Upper lobe of left lung (tissue), 6 donors: ENCODE results near the gene NXPH2. TPM values are rescaled to one million over a fixed set of nuclear protein-coding genes. Genes with fewer than 3 reads are reported as not detected.
A peak's percentile ranks its signal among the peaks of the same experiment; 100 is the strongest.

ENCODE experiments used
- ATAC-seq, 2 donors: fragments of 200-7000 bp; cut with Tn5 transposase; one replicate each; pipeline ENCODE4 v1.9.1; 2022; ENCODE audit warnings: mild to moderate bottlenecking in 2 of 2, moderate library complexity in 2 of 2; ENCODE audit not compliant: low FRiP score in 2 of 2
- DNase-seq, 2 donors: peaks; one replicate each; pipeline ENCODE4 v3.0.0-alpha.2; 2019 to 2020
- H3K27ac ChIP-seq, 4 donors: fragments of 200-600 bp; sonication (generic); one replicate each; pipeline ENCODE4 v1.5.1; 2016 to 2019
- H3K27me3 ChIP-seq, 4 donors: fragments of 200-600 bp; sonication (generic); one replicate each; pipeline ENCODE4 v1.5.1; 2017 to 2019
- H3K36me3 ChIP-seq, 4 donors: fragments of 200-600 bp; sonication (generic); one replicate each; pipeline ENCODE4 v1.5.1; 2016 to 2019
- H3K4me1 ChIP-seq, 4 donors: fragments of 200-600 bp; sonication (generic); one replicate each; pipeline ENCODE4 v1.5.1; 2018 to 2019
- H3K4me3 ChIP-seq, 4 donors: fragments of 200-600 bp; sonication (generic); one replicate each; pipeline ENCODE4 v1.5.1; 2017 to 2019; ENCODE audit warnings: mild to moderate bottlenecking in 2 of 4, moderate library complexity in 1 of 4
- H3K9me3 ChIP-seq, 4 donors: fragments of 200-600 bp; sonication (generic); one replicate each; pipeline ENCODE4 v1.5.1; 2018 to 2019
- EP300 ChIP-seq, 4 donors: sonication (generic); formaldehyde crosslinking; IDR thresholded peaks; one replicate each; pipeline ENCODE4 v1.5.1; 2017; ENCODE audit warnings: antibody characterized with exemption in 4 of 4, control low read depth in 2 of 4
- POLR2A ChIP-seq, 4 donors: fragments of 450-650 bp; IDR thresholded peaks; one replicate each; pipeline ENCODE4 v1.5.1; 2016 to 2017; ENCODE audit warnings: antibody characterized with exemption in 4 of 4, mild to moderate bottlenecking in 2 of 4
- POLR2AphosphoS5 ChIP-seq, 2 donors: sonication (generic); formaldehyde crosslinking; IDR thresholded peaks; one replicate each; pipeline ENCODE4 v1.5.1; 2017; ENCODE audit warnings: antibody characterized with exemption in 2 of 2
- WGBS, 2 donors: methylation state at CpG; one replicate each; pipeline ENCODE4 v1.1.5; 2017 to 2018; 5-methylcytosine and 5-hydroxymethylcytosine counted together
- total RNA-seq, 6 donors: library from RNA; depleted of rRNA in 4 of 6; stranded (reverse); fragments of >200 nt in 4 of 6; gene quantifications; one replicate each; pipeline versions ENCODE4 v1.1.0 to v1.2.1, GENCODE V29; 2016 to 2021
- TF ChIP-seq, protein P1 (sequence below), 6 experiments: fragments of 450-650 bp in 4 of 6; fragments of 200-600 bp in 2 of 6; sonication (generic) in 2 of 6; IDR thresholded peaks; one replicate each; pipeline ENCODE4 v1.5.1; 2016 to 2019; ENCODE audit warnings: antibody characterized with exemption in 6 of 6
- donor health status: DM: no; HTN: no; CAD: no; lungs with moderate emphysema.
- donor health status: DM: no; HTN: yes; CAD: no; lungs with severe emphysema.

The NXPH2 gene
- total RNA-seq, 6 donors from 2014 or later, result not detected

- no peaks in the 10 kb centered on the region for H3K36me3 ChIP-seq
- ATAC-seq, result no peak
- no peaks in the 10 kb centered on the region for H3K9me3 ChIP-seq
- no peaks in the 10 kb centered on the region for H3K27me3 ChIP-seq
- TF ChIP-seq, protein P1, sequence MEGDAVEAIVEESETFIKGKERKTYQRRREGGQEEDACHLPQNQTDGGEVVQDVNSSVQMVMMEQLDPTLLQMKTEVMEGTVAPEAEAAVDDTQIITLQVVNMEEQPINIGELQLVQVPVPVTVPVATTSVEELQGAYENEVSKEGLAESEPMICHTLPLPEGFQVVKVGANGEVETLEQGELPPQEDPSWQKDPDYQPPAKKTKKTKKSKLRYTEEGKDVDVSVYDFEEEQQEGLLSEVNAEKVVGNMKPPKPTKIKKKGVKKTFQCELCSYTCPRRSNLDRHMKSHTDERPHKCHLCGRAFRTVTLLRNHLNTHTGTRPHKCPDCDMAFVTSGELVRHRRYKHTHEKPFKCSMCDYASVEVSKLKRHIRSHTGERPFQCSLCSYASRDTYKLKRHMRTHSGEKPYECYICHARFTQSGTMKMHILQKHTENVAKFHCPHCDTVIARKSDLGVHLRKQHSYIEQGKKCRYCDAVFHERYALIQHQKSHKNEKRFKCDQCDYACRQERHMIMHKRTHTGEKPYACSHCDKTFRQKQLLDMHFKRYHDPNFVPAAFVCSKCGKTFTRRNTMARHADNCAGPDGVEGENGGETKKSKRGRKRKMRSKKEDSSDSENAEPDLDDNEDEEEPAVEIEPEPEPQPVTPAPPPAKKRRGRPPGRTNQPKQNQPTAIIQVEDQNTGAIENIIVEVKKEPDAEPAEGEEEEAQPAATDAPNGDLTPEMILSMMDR (IDR thresholded peaks at IDR 0.05), result no peak
- TF ChIP-seq EP300 (IDR thresholded peaks at IDR 0.05) (no peak), POLR2AphosphoS5 (IDR thresholded peaks at IDR 0.05) (no peak), POLR2A (IDR thresholded peaks at IDR 0.05) (no peak)
- 79 to 84% methylated on average over 2 of the region's 2 CpGs for WGBS, 2 donors
- H3K4me3 ChIP-seq, result no peak overlapping the region
- H3K4me1 ChIP-seq, result no peaks in the 10 kb centered on the region
- no peak for DNase-seq
- H3K27ac ChIP-seq, result no peak overlapping the region
These were observed 55.9 kb downstream of the NXPH2 start for GRCh38 chr2:138724327-138724726.

DNA sequence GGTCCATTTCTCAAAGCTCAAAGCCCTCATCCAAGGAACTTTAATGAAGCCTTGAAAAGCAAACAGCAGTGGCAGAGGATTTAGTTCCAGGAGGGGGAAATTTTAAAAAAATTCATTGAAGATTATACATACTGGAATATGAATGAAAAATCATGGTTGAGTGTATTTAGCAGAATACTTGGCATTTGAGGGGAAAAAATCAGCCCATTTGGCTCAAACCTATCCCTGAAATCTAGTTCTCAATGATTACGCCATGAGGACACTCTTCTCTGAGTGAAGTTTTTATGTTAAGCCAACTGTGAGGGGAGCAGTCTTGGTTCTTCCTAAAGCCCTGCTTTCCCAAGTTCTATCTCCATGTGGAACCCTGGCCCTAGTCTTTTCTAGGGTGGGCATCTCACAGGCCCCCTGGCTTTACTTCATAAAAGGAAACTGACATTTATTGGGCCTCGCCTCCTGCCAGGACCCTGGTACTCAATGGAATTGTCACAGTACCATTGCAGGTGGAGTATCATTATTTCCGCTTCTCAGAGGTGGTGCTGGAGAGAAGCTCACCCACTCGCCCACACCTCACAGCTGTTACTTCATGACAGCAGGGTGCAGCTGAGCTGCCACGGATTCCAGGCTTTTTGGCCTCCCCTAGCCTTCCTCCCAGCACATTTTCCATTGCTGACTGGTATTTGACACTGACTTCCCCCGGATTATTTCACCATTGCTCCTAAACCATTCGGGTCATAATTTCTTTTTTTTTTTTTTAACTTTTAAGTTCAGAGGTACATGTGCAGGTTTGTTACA lies 56.8 kb downstream of the NXPH2 start:
- no peak for ATAC-seq
- no peak for TF ChIP-seq POLR2A (IDR thresholded peaks at IDR 0.05)
- TF ChIP-seq, protein P1 (IDR thresholded peaks at IDR 0.05), result no peak
- TF ChIP-seq POLR2AphosphoS5 (IDR thresholded peaks at IDR 0.05), result no peak
- TF ChIP-seq EP300 (IDR thresholded peaks at IDR 0.05), result no peak

DNA sequence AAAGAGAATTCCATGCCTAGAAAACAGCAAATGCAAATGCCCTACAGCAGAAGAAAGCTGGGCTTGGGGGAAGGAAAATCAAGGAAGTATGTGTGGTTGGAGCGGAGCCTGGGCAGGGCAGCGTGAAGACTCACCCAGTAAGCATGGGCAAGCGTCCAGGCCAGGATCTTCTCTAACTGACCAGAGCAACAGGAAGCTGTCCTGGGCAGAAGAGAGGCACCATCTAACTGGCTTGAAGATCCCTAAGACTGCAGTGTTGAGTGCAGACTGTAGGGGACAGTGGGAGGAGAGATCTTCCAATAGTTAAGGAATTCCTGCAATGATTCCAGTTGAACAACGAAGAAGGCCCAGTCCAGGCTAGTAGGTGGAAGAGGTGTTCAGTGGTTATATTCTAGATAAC lies 57.9 kb downstream of the NXPH2 start:
- H3K27ac ChIP-seq, result no peak overlapping the region
- no peak for ATAC-seq
- H3K27me3 ChIP-seq, result no peaks in the 10 kb centered on the region
- TF ChIP-seq POLR2A (IDR thresholded peaks at IDR 0.05), result no peak
- TF ChIP-seq EP300 (IDR thresholded peaks at IDR 0.05), result no peak
- no peaks in the 10 kb centered on the region for H3K9me3 ChIP-seq
- no peaks in the 10 kb centered on the region for H3K36me3 ChIP-seq
- WGBS, 2 donors, result 76 to 78% methylated on average over 4 of the region's 4 CpGs
- DNase-seq, result no peak
- H3K4me3 ChIP-seq, result no peak overlapping the region
- no peaks in the 10 kb centered on the region for H3K4me1 ChIP-seq

More for the DNA sequence above, 56.8 kb downstream of the NXPH2 start:
- H3K4me1 ChIP-seq, result no peaks in the 10 kb centered on the region
- H3K9me3 ChIP-seq, result no peaks in the 10 kb centered on the region
- no peak overlapping the region for H3K27ac ChIP-seq
- no peaks in the 10 kb centered on the region for H3K27me3 ChIP-seq
- no peak overlapping the region for H3K4me3 ChIP-seq
- DNase-seq, result no peak
- 86 to 94% methylated on average over 7 of the region's 7 CpGs for WGBS, 2 donors
- no peaks in the 10 kb centered on the region for H3K36me3 ChIP-seq

- Histone ChIP-seq H3K27ac (no peak overlapping the region), H3K4me1 (no peaks in the 10 kb centered on the region), H3K9me3 (no peaks in the 10 kb centered on the region), H3K27me3 (no peaks in the 10 kb centered on the region), H3K36me3 (no peaks in the 10 kb centered on the region), H3K4me3 (no peak overlapping the region)
- peak in 1 of 2 donors; percentile 13 for DNase-seq
- 77 to 78% methylated on average over 11 of the region's 11 CpGs for WGBS, 2 donors
- ATAC-seq, result no peak
- TF ChIP-seq POLR2A (IDR thresholded peaks at IDR 0.05), result no peak
- no peak for TF ChIP-seq POLR2AphosphoS5 (IDR thresholded peaks at IDR 0.05)
- TF ChIP-seq, protein P1 (IDR thresholded peaks at IDR 0.05), result no peak
- no peak for TF ChIP-seq EP300 (IDR thresholded peaks at IDR 0.05)
These were observed 60.0 kb downstream of the NXPH2 start for GRCh38 chr2:138720035-138720838.

GRCh38 chr2:138718405-138718804 lies 61.8 kb downstream of the NXPH2 start:
- Histone ChIP-seq H3K4me1 (no peaks in the 10 kb centered on the region), H3K36me3 (no peaks in the 10 kb centered on the region), H3K27me3 (no peaks in the 10 kb centered on the region), H3K4me3 (no peak overlapping the region), H3K9me3 (no peaks in the 10 kb centered on the region), H3K27ac (no peak overlapping the region)
- DNase-seq, result no peak
- TF ChIP-seq POLR2A (IDR thresholded peaks at IDR 0.05), result no peak
- TF ChIP-seq POLR2AphosphoS5 (IDR thresholded peaks at IDR 0.05), result no peak
- TF ChIP-seq EP300 (IDR thresholded peaks at IDR 0.05), result no peak
- TF ChIP-seq, protein P1 (IDR thresholded peaks at IDR 0.05), result no peak
- no peak for ATAC-seq
